Measurements from ENCODE around the gene GSC2. TPM values are rescaled to one million over a fixed set of nuclear protein-coding genes. Genes with fewer than 3 reads are reported as not detected.

GSC2 gene
- total RNA-seq, 4 donors from 2014 or later, result not detected

DNA sequence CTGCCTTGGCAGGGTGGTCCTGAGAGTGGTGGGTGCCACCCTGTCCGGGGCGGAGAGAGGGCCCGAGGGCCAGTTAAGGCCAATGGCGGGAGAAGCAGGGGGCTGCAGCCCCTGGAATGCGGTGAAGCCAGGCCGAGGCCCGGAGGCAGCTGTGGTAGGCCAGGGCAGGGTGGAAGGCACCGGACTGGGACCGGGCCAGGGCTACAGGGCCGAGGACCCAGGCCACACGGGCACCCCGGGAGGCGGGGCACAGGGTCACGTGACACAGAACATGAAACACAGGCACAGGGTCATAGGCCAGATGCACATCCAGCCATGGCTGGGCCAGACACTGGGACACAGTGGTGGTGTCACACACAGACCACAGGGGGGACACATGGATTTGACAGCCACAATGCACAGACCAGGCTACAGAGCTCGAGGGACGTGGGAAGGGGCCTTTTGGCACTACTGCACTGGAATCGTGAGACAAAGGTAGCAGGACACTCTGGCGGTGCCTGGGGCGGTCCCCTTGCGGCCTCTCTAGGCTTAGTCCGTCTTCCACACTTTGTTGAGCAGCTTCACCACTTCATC lies 25.6 kb upstream of the GSC2 start:
- Histone ChIP-seq H3K9me3 (no peaks in the 10 kb centered on the region), H3K4me1 (peaks cover 26 to 59% of the 10 kb centered on the region in 2 donors), H3K27me3 (no peaks in the 10 kb centered on the region), H3K36me3 (no peaks in the 10 kb centered on the region), H3K27ac (no peak overlapping the region), H3K4me3 (replicated peaks in 1 of 3) (no peak overlapping the region)
- intact Hi-C loops (cut with DNase I), result loop anchor here (5.0 kb wide), 2 partner anchors 117 to 257 kb away; partner anchors contain the start of genes CLTCL1, HIRA and MRPL40
- 75 to 92% methylated on average over 18 to 19 of the region's 21 CpGs for WGBS, 2 donors
- DNase-seq, result no peak
- no peak for TF ChIP-seq POLR2A (IDR thresholded peaks at IDR 0.05)
- TF ChIP-seq, protein P1, sequence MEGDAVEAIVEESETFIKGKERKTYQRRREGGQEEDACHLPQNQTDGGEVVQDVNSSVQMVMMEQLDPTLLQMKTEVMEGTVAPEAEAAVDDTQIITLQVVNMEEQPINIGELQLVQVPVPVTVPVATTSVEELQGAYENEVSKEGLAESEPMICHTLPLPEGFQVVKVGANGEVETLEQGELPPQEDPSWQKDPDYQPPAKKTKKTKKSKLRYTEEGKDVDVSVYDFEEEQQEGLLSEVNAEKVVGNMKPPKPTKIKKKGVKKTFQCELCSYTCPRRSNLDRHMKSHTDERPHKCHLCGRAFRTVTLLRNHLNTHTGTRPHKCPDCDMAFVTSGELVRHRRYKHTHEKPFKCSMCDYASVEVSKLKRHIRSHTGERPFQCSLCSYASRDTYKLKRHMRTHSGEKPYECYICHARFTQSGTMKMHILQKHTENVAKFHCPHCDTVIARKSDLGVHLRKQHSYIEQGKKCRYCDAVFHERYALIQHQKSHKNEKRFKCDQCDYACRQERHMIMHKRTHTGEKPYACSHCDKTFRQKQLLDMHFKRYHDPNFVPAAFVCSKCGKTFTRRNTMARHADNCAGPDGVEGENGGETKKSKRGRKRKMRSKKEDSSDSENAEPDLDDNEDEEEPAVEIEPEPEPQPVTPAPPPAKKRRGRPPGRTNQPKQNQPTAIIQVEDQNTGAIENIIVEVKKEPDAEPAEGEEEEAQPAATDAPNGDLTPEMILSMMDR (IDR thresholded peaks at IDR 0.05), result no peak

- peaks cover 27 to 56% of the 10 kb centered on the region in 2 donors for H3K4me1 ChIP-seq
- H3K9me3 ChIP-seq, result no peaks in the 10 kb centered on the region
- intact Hi-C loops (cut with DNase I), result loop anchor here (5.0 kb wide), 2 partner anchors 117 to 257 kb away; partner anchors contain the start of genes CLTCL1, HIRA and MRPL40
- H3K27ac ChIP-seq, result no peak overlapping the region
- H3K27me3 ChIP-seq, result no peaks in the 10 kb centered on the region
- no peak overlapping the region for H3K4me3 ChIP-seq (replicated peaks in 1 of 3)
- WGBS, 2 donors, result 85 to 89% methylated on average over 4 to 5 of the region's 7 CpGs
- no peaks in the 10 kb centered on the region for H3K36me3 ChIP-seq
- TF ChIP-seq POLR2A (IDR thresholded peaks at IDR 0.05), result no peak
- TF ChIP-seq, protein P1 (IDR thresholded peaks at IDR 0.05), result no peak
- DNase-seq, result no peak
Measured at GRCh38 chr22:19175026-19175601, 25.0 kb upstream of the GSC2 start.

- no peak overlapping the region for H3K4me3 ChIP-seq (replicated peaks in 1 of 3)
- TF ChIP-seq, protein P1 (IDR thresholded peaks at IDR 0.05), result no peak
- no peak for TF ChIP-seq POLR2A (IDR thresholded peaks at IDR 0.05)
- intact Hi-C loops (cut with DNase I), result loop anchor here (5.0 kb wide), 2 partner anchors 118 to 258 kb away; partner anchors contain the start of genes CLTCL1, HIRA and MRPL40
- peak in 1 of 2 donors; percentile 32 for DNase-seq
- WGBS, 2 donors, result 60 to 61% methylated on average over 8 of the region's 14 CpGs
- H3K27ac ChIP-seq, result no peak overlapping the region
- peaks cover 32 to 58% of the 10 kb centered on the region in 2 donors for H3K4me1 ChIP-seq
- no peaks in the 10 kb centered on the region for H3K27me3 ChIP-seq
- no peaks in the 10 kb centered on the region for H3K9me3 ChIP-seq
- H3K36me3 ChIP-seq, result no peaks in the 10 kb centered on the region
Measured at GRCh38 chr22:19174106-19175025, 24.3 kb upstream of the GSC2 start.

DNA sequence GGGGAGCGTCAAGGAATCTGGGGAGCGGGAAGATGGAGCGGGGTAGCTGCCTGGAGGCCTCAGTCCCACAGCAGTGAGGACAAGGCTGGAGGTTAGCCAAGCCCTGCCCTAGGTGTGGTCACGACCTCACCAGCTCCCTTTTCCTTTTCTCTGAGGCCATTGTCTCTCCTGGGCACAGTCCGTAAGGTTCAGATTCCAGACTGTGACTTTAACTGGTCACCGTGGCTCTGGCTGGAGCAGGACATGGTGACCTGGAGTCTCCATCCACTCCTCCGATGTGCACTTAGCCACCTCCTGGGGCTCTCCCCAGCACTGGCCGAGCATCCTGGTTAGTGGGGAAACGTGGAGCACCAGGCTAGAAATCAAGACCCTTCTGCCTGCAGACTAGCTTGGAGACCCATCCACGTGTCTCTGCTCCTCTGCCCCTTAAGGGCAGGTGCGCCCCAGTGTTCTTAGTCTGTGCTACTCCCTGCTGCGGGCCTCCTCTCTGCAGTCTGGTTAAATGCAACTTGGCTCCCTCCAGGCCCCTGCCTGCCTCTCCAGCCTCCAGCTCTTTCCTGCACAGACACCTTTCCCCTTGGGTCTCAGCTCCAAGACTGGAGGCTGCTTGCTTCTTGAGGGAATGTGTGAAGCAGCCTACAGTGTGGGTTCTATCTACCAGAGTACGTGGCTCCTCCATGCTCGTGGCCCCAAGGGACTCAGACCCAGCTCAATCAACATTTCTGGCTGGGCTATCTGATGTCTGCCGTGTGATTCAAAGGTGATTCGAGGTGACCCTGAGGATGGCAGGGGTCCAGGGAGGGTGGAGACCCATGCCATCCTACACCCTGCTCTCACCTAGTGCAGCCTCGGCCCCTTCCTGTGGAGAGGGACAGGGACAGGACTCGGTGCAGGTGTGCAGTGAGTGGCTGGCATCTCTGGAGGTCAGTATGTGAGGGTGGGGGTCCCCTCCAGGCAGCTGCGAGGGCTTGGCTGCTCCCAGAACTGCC lies 23.2 kb upstream of the GSC2 start:
- Histone ChIP-seq H3K27me3 (peaks cover 4% of the 10 kb centered on the region), H3K27ac (no peak overlapping the region), H3K4me1 (peaks cover 29 to 58% of the 10 kb centered on the region in 2 donors), H3K36me3 (no peaks in the 10 kb centered on the region), H3K4me3 (replicated peaks in 1 of 3) (no peak overlapping the region), H3K9me3 (no peaks in the 10 kb centered on the region)
- no peak for DNase-seq
- intact Hi-C loops (cut with DNase I), result no loop called here
- no peak for TF ChIP-seq POLR2A (IDR thresholded peaks at IDR 0.05)
- TF ChIP-seq, protein P1 (IDR thresholded peaks at IDR 0.05), result no peak
- 77 to 78% methylated on average over 17 to 19 of the region's 19 CpGs for WGBS, 2 donors
